Hepatocyte (in vitro differentiated cells): Measurements from ENCODE around the gene SPATA2L. TPM values are rescaled to one million over a fixed set of nuclear protein-coding genes. Genes with fewer than 3 reads are reported as not detected.
"Not testable (repeated sequence)": the region's sequence is repeated elsewhere in the genome, so short reads cannot be mapped to it uniquely, and the experiment has no call there.

Experiments used
- DNase-seq: peaks from one replicate; pipeline ENCODE4 v3.0.0-alpha.2; 2016; ENCODE audit warnings: low spot score
- H2AFZ ChIP-seq: fragments of 200-600 bp; sonication (generic); 2 replicates; pipeline ENCODE4 v1.6.0; 2016; ENCODE audit warnings: antibody characterized with exemption, mild to moderate bottlenecking
- H3K27ac ChIP-seq: fragments of 200-600 bp; sonication (generic); 2 replicates; pipeline ENCODE4 v1.5.1; 2016; ENCODE audit warnings: mild to moderate bottlenecking
- H3K27me3 ChIP-seq: fragments of 200-600 bp; sonication (generic); 2 replicates; pipeline ENCODE4 v1.6.1; 2016
- H3K36me3 ChIP-seq: fragments of 200-600 bp; sonication (generic); replicated peaks from 2 replicates; pipeline ENCODE4 v1.5.1; 2016; ENCODE audit warnings: low read depth; ENCODE audit not compliant: insufficient read depth
- H3K4me1 ChIP-seq: fragments of 200-600 bp; sonication (generic); 2 replicates; pipeline ENCODE4 v1.5.1; 2016; ENCODE audit warnings: mild to moderate bottlenecking, moderate library complexity; ENCODE audit not compliant: insufficient read depth
- H3K4me2 ChIP-seq: fragments of 200-600 bp; sonication (generic); 2 replicates; pipeline ENCODE4 v1.6.0; 2016
- H3K4me3 ChIP-seq: fragments of 200-600 bp; sonication (generic); 2 replicates; pipeline ENCODE4 v1.5.1; 2016; ENCODE audit warnings: mild to moderate bottlenecking
- H3K79me2 ChIP-seq: fragments of 200-600 bp; sonication (generic); 2 replicates; pipeline ENCODE4 v1.6.0; 2017; ENCODE audit warnings: mild to moderate bottlenecking
- H3K9me2 ChIP-seq: fragments of 200-600 bp; sonication (generic); replicated peaks from 2 replicates; pipeline ENCODE4 v1.6.0; 2017; ENCODE audit warnings: mild to moderate bottlenecking; ENCODE audit not compliant: insufficient read depth
- H3K9me3 ChIP-seq: fragments of 200-600 bp; sonication (generic); 2 replicates; pipeline ENCODE4 v1.5.1; 2016; ENCODE audit warnings: low read depth, mild to moderate bottlenecking
- H4K20me1 ChIP-seq: fragments of 200-600 bp; sonication (generic); 2 replicates; pipeline ENCODE4 v1.6.0; 2016; ENCODE audit warnings: mild to moderate bottlenecking; ENCODE audit not compliant: insufficient read depth, poor library complexity, severe bottlenecking
- EZH2 ChIP-seq: fragments of 200-600 bp; sonication (generic); IDR thresholded peaks from 2 replicates; pipeline ENCODE4 v1.6.1; 2016; ENCODE audit warnings: antibody characterized with exemption, mild to moderate bottlenecking, borderline replicate concordance
- EZH2phosphoT487 ChIP-seq: fragments of 200-600 bp; sonication (generic); IDR thresholded peaks from one replicate; pipeline ENCODE4 v1.6.1; 2018; ENCODE audit warnings: antibody characterized with exemption, mild to moderate bottlenecking, low read depth, moderate library complexity; ENCODE audit not compliant: unreplicated experiment, severe bottlenecking
- WGBS: methylation state at CpG from one replicate; pipeline ENCODE4 v1.1.6; 2016; ENCODE audit warnings: low lambda C conversion rate; ENCODE audit errors: missing lambda C conversion rate; 5-methylcytosine and 5-hydroxymethylcytosine counted together
- polyA plus RNA-seq: library from polyadenylated mRNA; unstranded; fragments of >200 nt; fragmentation: Nextera tagmentation; extraction: Ambion mirVana; gene quantifications from 2 replicates; pipeline ENCODE4 v1.2.1, GENCODE V29; 2016
- total RNA-seq: library from RNA; depleted of rRNA; stranded (reverse); fragments of >200 nt; gene quantifications from 2 replicates; pipeline ENCODE4 v1.2.3, GENCODE V29; 2014
- TF ChIP-seq, protein P1 (sequence below): fragments of 200-600 bp; sonication (generic); IDR thresholded peaks from 2 replicates; pipeline ENCODE4 v1.5.1; 2016; ENCODE audit warnings: antibody characterized with exemption, mild to moderate bottlenecking; ENCODE audit not compliant: poor library complexity

SPATA2L gene
- total and polyA plus RNA-seq, 2 experiments from 2014 or later, result 25.0 to 32.9 TPM

DNA sequence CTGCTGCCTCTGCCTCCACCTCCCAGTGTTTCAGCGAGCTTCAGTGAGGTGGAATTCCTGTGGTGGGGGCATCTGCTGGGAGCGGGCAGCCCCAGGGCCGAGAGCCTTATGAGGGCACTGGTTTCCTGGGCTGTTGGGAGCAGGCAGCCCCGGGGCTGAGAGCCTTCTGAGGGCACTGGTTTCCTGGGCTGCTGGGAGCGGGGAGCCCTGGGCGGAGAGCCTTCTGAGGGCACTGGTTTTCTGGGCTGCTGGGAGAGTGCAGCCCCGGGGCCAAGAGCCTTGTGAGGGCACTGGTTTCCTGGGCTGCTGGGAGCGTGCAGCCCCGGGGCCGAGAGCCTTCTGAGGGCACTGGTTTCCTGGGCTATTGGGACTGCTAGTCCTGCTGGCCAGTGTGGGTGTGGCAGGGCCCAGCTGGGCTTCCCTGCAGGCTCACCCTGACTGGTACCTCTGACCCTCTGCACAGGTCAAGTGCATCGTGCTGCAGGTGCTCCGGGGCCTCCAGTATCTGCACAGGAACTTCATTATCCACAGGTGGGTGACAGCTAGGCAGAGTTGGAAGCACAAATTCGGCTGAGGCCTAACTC, 9.4 kb downstream of the SPATA2L start:
- H3K27me3 ChIP-seq, result no peaks in the 10 kb centered on the region
- peaks cover 4% of the 10 kb centered on the region for H4K20me1 ChIP-seq
- no peaks in the 10 kb centered on the region for H3K9me2 ChIP-seq
- peaks cover 28% of the 10 kb centered on the region for H3K79me2 ChIP-seq
- H3K27ac ChIP-seq, result no peak overlapping the region
- no peak for DNase-seq
- TF ChIP-seq, protein P1, sequence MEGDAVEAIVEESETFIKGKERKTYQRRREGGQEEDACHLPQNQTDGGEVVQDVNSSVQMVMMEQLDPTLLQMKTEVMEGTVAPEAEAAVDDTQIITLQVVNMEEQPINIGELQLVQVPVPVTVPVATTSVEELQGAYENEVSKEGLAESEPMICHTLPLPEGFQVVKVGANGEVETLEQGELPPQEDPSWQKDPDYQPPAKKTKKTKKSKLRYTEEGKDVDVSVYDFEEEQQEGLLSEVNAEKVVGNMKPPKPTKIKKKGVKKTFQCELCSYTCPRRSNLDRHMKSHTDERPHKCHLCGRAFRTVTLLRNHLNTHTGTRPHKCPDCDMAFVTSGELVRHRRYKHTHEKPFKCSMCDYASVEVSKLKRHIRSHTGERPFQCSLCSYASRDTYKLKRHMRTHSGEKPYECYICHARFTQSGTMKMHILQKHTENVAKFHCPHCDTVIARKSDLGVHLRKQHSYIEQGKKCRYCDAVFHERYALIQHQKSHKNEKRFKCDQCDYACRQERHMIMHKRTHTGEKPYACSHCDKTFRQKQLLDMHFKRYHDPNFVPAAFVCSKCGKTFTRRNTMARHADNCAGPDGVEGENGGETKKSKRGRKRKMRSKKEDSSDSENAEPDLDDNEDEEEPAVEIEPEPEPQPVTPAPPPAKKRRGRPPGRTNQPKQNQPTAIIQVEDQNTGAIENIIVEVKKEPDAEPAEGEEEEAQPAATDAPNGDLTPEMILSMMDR, result no peak
- TF ChIP-seq EZH2 (no peak), EZH2phosphoT487 (no peak)
- H3K4me3 ChIP-seq, result no peak overlapping the region
- no peak overlapping the region for H3K4me2 ChIP-seq
- H3K4me1 ChIP-seq, result peaks cover 11% of the 10 kb centered on the region
- H2AFZ ChIP-seq, result no peak overlapping the region
- no peaks in the 10 kb centered on the region for H3K36me3 ChIP-seq
- H3K9me3 ChIP-seq, result no peaks in the 10 kb centered on the region
- WGBS, result 89% methylated on average over 12 of the region's 13 CpGs

DNA sequence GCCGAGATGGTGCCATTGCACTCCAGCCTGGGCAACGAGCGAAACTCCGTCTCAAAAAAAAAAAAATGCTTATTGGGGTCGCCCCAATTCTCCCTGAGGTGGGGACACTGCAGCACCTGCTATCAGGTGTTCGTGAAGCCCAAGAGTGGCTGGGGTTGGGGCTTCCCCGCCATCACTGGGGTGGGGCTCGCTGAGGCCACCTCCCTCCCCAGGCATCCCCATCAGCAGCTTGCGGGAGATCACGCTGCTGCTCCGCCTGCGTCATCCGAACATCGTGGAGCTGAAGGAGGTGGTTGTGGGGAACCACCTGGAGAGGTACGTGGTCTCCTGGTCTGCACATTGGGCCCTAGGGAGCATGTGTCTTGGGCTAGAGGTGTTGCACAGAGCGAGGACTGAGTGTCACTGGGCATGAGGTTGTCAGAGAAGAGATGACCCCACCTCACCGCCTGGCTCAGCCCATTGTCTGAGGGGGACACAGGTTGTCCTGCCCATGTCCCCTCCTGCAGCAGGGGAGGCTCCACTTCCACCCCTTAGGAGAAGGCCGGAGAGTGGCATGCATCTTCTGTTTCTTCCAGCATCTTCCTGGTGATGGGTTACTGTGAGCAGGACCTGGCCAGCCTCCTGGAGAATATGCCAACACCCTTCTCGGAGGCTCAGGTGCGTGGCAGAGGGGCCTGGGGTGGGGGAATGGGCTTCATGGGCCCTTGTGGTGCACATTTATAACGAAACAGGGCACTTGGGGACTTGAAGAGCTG, 10.1 kb downstream of the SPATA2L start:
- no peaks in the 10 kb centered on the region for H3K9me3 ChIP-seq
- H3K4me2 ChIP-seq, result no peak overlapping the region
- peaks cover 28% of the 10 kb centered on the region for H3K79me2 ChIP-seq
- H4K20me1 ChIP-seq, result peaks cover 4% of the 10 kb centered on the region
- H3K4me1 ChIP-seq, result peaks cover 11% of the 10 kb centered on the region
- DNase-seq, result no peak
- WGBS, result 100% methylated on average over 19 of the region's 21 CpGs
- H3K27ac ChIP-seq, result no peak overlapping the region
- TF ChIP-seq, protein P1, result no peak
- TF ChIP-seq EZH2 (no peak), EZH2phosphoT487 (no peak)
- no peaks in the 10 kb centered on the region for H3K36me3 ChIP-seq
- H3K4me3 ChIP-seq, result no peak overlapping the region
- no peaks in the 10 kb centered on the region for H3K9me2 ChIP-seq
- H3K27me3 ChIP-seq, result no peaks in the 10 kb centered on the region
- no peak overlapping the region for H2AFZ ChIP-seq

DNA sequence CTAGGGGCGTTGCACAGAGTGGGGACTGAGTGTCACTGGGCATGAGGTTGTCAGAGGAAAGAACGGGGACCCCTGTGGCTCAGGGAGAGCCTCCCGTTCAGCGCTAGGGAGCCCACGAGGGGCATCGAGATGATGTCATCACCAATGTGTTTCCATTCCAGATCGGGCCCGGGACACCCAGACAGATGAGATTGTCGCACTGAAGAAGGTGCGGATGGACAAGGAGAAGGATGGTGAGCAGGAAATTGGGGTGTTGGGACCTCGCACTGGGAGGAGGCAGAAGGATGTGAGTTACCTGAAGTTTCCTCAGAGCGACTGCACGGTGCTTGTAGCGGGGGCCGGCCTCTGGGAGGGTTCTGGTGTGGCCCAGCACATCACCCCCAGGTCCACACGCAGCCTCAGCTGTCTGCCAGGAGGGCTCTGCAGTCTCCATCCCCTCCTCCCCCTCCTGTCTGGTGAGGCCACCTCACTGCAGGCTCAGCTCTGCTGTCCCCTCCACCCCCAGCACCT, 11.1 kb downstream of the SPATA2L start:
- TF ChIP-seq, protein P1, result no peak
- TF ChIP-seq EZH2 (no peak), EZH2phosphoT487 (no peak)
- WGBS, result 96% methylated on average over 16 of the region's 16 CpGs
- Histone ChIP-seq H3K79me2 (peaks cover 28% of the 10 kb centered on the region), H3K4me1 (peaks cover 11% of the 10 kb centered on the region), H4K20me1 (peaks cover 4% of the 10 kb centered on the region), H3K4me2 (no peak overlapping the region), H3K9me2 (no peaks in the 10 kb centered on the region), H3K9me3 (no peaks in the 10 kb centered on the region), H3K27me3 (no peaks in the 10 kb centered on the region), H3K27ac (no peak overlapping the region), H3K36me3 (no peaks in the 10 kb centered on the region), H3K4me3 (no peak overlapping the region), H2AFZ (no peak overlapping the region)
- no peak for DNase-seq

DNA sequence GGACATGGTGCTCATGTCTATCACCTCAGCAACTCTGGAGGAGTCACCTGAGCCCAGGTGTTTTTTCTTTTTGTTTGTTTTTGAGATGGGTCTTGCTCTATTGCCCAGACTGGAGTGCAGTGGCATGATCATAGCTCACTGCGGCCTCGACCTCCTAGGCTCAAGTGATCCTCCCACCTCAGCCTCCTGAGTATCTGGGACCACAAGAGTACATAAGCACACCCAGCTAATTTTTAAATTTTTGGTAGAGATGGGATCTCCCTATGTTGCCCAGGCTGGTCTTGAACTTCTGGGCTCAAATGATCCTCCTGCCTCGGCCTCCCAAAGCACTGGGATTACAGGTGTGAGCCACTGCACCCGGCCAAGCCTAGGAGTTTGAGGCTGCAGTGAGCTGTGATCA, 11.9 kb downstream of the SPATA2L start:
- not testable (repeated sequence) for DNase-seq, H3K27me3 ChIP-seq, H3K4me2 ChIP-seq, H3K9me2 ChIP-seq, H3K27ac ChIP-seq, H3K4me3 ChIP-seq, H3K36me3 ChIP-seq, H2AFZ ChIP-seq, H3K9me3 ChIP-seq, H4K20me1 ChIP-seq
- H3K79me2 ChIP-seq, result peaks cover 28% of the 10 kb centered on the region
- 100% methylated on average over 4 of the region's 4 CpGs for WGBS
- H3K4me1 ChIP-seq, result peaks cover 11% of the 10 kb centered on the region
